Muscle layer of duodenum (tissue), 2 donors: ENCODE results near the gene NT5C1B.

ENCODE experiments used
- H3K27ac ChIP-seq: one replicate; pipeline ENCODE4 v1.7.0; 2013; ENCODE audit warnings: mild to moderate bottlenecking, low read length
- H3K27me3 ChIP-seq: one replicate; pipeline ENCODE4 v1.7.0; 2013; ENCODE audit warnings: low read depth, mild to moderate bottlenecking, control low read depth, low read length
- H3K36me3 ChIP-seq, 2 donors: one replicate each; pipeline ENCODE4 v1.7.0; 2013; ENCODE audit warnings: low read length in 2 of 2, control low read depth in 1 of 2, mild to moderate bottlenecking in 1 of 2; ENCODE audit not compliant: insufficient read depth in 2 of 2, control insufficient read depth in 1 of 2
- H3K4me1 ChIP-seq, 2 donors: one replicate each; pipeline ENCODE4 v1.7.0; 2013; ENCODE audit warnings: low read length in 2 of 2, mild to moderate bottlenecking in 2 of 2, control low read depth in 1 of 2, moderate library complexity in 1 of 2; ENCODE audit not compliant: insufficient read depth in 2 of 2, control insufficient read depth in 1 of 2
- H3K4me3 ChIP-seq, 2 donors: one replicate each; pipeline ENCODE4 v1.7.0; 2013; ENCODE audit warnings: low read length in 2 of 2, low read depth in 1 of 2, mild to moderate bottlenecking in 1 of 2
- H3K9me3 ChIP-seq, 2 donors: one replicate each; pipeline ENCODE4 v1.7.0; 2013; ENCODE audit warnings: low read length in 2 of 2, control low read depth in 1 of 2, mild to moderate bottlenecking in 1 of 2; ENCODE audit not compliant: control insufficient read depth in 1 of 2
- donor health status: healthy.

The NT5C1B gene

GRCh38 chr2:18550433-18550832 is 38.9 kb downstream of the NT5C1B start:
- no peaks in the 10 kb centered on the region for H3K9me3 ChIP-seq
- peaks cover 0 to 7% of the 10 kb centered on the region in 2 donors for H3K4me1 ChIP-seq
- no peaks in the 10 kb centered on the region for H3K27me3 ChIP-seq
- H3K27ac ChIP-seq: no peak overlapping the region
- peaks cover 5 to 6% of the 10 kb centered on the region in 2 donors for H3K36me3 ChIP-seq
- H3K4me3 ChIP-seq: no peak overlapping the region

GRCh38 chr2:18549083-18549482 is 40.3 kb downstream of the NT5C1B start:
- no peaks in the 10 kb centered on the region for H3K9me3 ChIP-seq
- H3K27me3 ChIP-seq: no peaks in the 10 kb centered on the region
- no peak overlapping the region for H3K4me3 ChIP-seq
- peaks cover 0 to 7% of the 10 kb centered on the region in 2 donors for H3K4me1 ChIP-seq
- H3K36me3 ChIP-seq: no peaks in the 10 kb centered on the region
- no peak overlapping the region for H3K27ac ChIP-seq

GRCh38 chr2:18548621-18549020 is 40.7 kb downstream of the NT5C1B start:
- H3K36me3 ChIP-seq: no peaks in the 10 kb centered on the region
- no peaks in the 10 kb centered on the region for H3K27me3 ChIP-seq
- peaks cover 0 to 7% of the 10 kb centered on the region in 2 donors for H3K4me1 ChIP-seq
- H3K4me3 ChIP-seq: no peak overlapping the region
- no peaks in the 10 kb centered on the region for H3K9me3 ChIP-seq
- H3K27ac ChIP-seq: no peak overlapping the region

DNA sequence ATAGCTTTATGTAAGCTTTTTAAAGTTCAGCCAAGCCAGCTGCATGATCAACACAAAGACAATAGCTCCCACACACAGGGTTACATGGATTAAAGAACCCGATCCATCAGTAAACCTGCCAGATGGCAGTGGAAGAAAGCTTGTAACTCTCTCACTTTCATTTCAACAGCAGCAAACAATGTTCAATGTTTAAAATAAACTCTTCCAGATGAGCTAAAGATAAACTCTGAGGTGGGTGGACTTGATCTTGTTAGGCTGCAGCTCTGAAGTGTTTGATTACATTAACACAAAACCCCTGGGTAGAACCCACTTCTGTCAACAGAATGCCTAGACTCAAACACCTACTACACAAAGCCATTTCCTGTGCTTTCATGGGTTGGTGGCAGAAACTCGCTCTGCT is 42.8 kb downstream of the NT5C1B start:
- Histone ChIP-seq H3K4me1 (peaks cover 0 to 13% of the 10 kb centered on the region in 2 donors), H3K9me3 (no peaks in the 10 kb centered on the region), H3K27ac (no peak overlapping the region), H3K4me3 (no peak overlapping the region), H3K36me3 (no peaks in the 10 kb centered on the region), H3K27me3 (no peaks in the 10 kb centered on the region)

GRCh38 chr2:18545384-18545783 is 44.0 kb downstream of the NT5C1B start:
- H3K27ac ChIP-seq: no peak overlapping the region
- H3K36me3 ChIP-seq: no peaks in the 10 kb centered on the region
- H3K27me3 ChIP-seq: no peaks in the 10 kb centered on the region
- no peak overlapping the region for H3K4me3 ChIP-seq
- no peaks in the 10 kb centered on the region for H3K9me3 ChIP-seq
- H3K4me1 ChIP-seq: peaks cover 0 to 13% of the 10 kb centered on the region in 2 donors

GRCh38 chr2:18544171-18544570 is 45.2 kb downstream of the NT5C1B start:
- Histone ChIP-seq H3K9me3 (no peaks in the 10 kb centered on the region), H3K4me1 (peaks cover 0 to 13% of the 10 kb centered on the region in 2 donors), H3K27me3 (no peaks in the 10 kb centered on the region), H3K36me3 (no peaks in the 10 kb centered on the region), H3K4me3 (no peak overlapping the region), H3K27ac (no peak overlapping the region)

DNA sequence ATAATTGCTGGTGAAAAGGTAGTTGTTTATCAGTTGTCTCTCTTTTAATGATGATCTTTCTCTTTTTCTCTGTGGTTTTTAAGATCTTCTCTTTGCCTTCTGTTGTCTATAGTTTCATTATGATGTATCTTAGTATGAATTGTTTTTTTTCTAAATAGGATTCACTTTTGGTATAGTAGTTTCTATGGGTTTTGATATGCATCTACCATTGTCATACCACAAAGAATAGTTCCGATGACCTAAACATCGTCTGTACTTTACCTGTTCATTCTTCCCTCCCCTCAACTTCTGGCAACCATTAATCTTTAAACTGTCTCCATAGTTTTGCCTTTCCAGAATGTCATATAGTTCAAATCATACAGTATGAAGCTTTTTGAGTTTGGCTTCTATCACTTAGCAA is 48.5 kb downstream of the NT5C1B start:
- Histone ChIP-seq H3K9me3 (no peaks in the 10 kb centered on the region), H3K27me3 (no peaks in the 10 kb centered on the region), H3K4me3 (no peak overlapping the region), H3K4me1 (peaks cover 0 to 6% of the 10 kb centered on the region in 2 donors), H3K36me3 (no peaks in the 10 kb centered on the region), H3K27ac (no peak overlapping the region)

- H3K4me3 ChIP-seq: no peak overlapping the region
- H3K9me3 ChIP-seq: no peaks in the 10 kb centered on the region
- H3K27ac ChIP-seq: no peak overlapping the region
- no peaks in the 10 kb centered on the region for H3K36me3 ChIP-seq
- H3K27me3 ChIP-seq: no peaks in the 10 kb centered on the region
- no peaks in the 10 kb centered on the region for H3K4me1 ChIP-seq
These were observed 52.7 kb downstream of the NT5C1B start for GRCh38 chr2:18536697-18537096.

DNA sequence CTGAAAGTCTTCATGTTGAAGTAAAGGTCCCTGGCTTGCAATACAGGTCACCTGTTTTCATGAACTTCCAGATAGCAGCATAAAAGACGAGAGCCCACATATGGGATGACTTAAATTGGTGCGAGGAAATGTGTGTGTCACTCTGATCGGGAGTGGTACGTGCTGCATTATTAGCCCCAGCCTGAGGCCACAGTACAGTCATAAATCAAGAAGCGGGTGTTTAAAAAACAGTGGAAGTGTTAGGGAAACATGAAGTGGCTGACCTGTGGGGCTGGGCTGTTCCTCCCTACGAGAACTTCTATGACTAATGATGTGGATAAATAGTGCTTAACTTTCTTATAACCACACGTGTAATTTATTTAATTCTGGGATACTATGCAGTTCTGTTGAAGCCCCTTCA is 53.3 kb downstream of the NT5C1B start:
- no peaks in the 10 kb centered on the region for H3K36me3 ChIP-seq
- H3K4me3 ChIP-seq: no peak overlapping the region
- no peaks in the 10 kb centered on the region for H3K27me3 ChIP-seq
- no peaks in the 10 kb centered on the region for H3K9me3 ChIP-seq
- H3K27ac ChIP-seq: no peak overlapping the region
- no peaks in the 10 kb centered on the region for H3K4me1 ChIP-seq

DNA sequence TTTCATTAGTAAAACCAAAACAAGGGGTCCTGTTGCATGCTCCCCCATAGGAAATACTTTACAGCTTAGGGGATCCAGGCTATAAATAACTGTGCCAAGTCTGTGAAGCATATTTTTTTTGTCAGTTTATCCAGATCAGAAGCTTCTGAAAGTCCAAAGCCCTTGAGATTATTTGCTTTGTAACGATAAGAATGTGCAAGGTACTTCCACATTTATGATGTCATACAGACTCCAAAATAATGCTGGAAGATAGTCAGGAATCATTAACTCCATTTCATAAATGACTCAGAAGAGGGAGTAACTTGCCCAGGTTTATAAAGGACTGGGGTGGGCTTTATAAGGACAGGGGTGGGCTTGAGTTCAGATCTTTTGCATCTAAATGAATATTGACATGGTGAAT is 58.2 kb downstream of the NT5C1B start:
- Histone ChIP-seq H3K27me3 (no peaks in the 10 kb centered on the region), H3K27ac (no peak overlapping the region), H3K4me1 (no peaks in the 10 kb centered on the region), H3K4me3 (no peak overlapping the region), H3K9me3 (no peaks in the 10 kb centered on the region), H3K36me3 (no peaks in the 10 kb centered on the region)

DNA sequence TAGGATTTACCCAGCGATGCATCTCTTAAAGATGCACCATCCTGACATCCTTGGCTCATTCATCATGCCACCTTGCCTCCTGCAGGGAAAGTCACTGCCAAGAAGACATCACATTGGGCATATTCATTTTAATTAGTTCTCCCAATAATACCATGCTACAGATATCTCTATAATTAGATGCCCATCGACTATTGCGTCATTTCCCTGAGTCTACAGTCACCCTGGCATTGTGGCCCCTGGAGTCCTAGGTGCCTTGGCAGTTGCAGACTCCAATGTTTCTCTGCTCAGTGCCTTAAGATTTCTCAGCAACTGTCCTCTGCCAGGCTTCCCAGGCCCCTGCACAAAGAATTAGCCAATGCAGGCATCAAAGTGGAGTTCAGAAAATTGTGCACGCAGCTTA is 61.5 kb downstream of the NT5C1B start:
- Histone ChIP-seq H3K27me3 (no peaks in the 10 kb centered on the region), H3K4me3 (no peak overlapping the region), H3K36me3 (no peaks in the 10 kb centered on the region), H3K9me3 (no peaks in the 10 kb centered on the region), H3K4me1 (no peaks in the 10 kb centered on the region), H3K27ac (no peak overlapping the region)

DNA sequence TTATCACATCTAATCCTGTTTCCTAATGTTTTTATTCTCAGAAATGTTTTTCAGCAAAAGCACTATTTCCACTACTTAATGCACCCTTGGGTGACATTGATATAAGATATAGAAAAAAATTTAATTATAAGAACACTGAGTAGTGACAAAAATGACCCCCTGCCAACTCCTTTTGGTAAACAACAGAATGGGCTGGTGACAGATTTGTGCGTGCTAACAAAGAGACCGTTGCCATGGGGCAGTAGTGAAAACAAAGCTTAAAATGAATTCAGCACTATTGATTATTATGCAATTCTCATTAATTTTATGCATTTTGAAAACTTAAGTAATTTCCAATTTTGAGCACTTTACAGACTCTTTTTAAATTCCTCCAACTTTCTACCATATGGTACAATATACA is 62.0 kb downstream of the NT5C1B start:
- Histone ChIP-seq H3K4me1 (no peaks in the 10 kb centered on the region), H3K27me3 (no peaks in the 10 kb centered on the region), H3K27ac (no peak overlapping the region), H3K9me3 (no peaks in the 10 kb centered on the region), H3K36me3 (no peaks in the 10 kb centered on the region), H3K4me3 (no peak overlapping the region)
